NCI-H2029 (cell line): ENCODE data around the gene IRAG1.
A peak's percentile ranks its signal among the peaks of the same experiment; 100 is the strongest.

ENCODE experiments used
- DNase-seq: peaks from one replicate; lab custom pipeline; 2025; lab: John Stamatoyannopoulos, UW

The IRAG1 gene

DNA sequence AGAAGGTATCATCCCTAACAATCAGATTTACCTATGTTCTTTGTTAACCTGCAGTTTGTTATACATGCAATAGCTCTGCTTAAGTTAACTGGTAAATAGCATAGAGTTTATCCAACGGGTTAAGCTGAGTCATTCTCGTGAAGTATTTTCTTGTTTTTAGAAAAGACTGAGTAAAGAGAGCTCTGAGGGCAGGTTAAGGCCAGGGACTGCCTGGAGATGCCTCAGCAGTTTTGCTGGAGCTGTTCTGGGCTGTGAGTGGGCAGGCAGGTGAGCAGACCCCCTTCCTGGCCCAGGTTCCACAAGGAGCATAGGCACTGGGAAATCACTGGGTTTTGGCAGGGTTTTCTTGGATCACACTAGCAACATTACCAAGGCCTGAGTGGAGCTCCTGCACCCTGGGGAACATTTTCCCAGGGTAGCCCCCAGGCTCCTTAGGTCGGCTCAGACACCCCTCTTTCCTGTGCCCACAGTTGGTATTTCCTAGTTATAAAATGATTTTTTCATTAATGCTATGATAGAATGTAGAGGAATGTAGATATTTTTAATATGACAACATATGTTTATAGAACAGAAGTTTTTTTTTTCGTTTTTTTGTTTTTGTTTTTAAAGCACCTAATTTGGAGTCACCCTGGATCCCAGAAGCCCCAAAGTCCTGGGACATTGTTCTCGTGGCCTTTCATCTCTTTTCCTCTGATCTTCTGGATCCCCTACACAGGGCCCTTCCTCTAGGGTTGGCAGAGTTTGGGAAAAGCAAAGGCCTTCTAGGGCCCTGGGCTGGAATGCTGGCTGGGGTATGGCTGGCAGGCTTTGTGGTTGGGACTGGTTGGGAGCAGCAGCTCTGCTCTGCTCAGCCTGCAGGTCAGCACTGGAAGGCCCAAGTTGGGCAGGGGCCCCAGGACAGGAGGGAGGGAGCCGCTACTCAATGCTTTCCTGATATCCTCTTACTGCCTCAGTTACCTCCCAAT, 26.7 kb downstream of the IRAG1 start:
- DNase-seq: no peak

DNA sequence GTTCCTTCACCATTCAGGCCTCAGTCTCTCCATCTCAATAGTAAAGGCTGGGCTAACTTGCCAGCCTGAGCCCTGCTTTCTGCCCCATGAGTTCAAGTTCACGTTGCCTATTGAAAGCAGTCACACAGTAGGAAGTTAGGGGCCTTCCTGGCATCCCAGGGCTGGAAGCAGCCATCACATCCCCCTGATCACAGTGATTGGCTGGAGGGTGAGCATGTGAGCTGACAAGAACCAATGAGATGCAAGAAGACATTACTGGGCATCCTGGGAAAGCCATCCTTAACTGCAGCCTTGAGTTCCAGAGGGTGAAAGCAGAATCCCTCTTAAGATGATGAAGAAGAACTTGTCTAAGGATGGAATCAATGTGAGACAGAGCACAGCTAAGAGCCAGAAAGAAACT, 29.1 kb downstream of the IRAG1 start:
- no peak for DNase-seq

DNA sequence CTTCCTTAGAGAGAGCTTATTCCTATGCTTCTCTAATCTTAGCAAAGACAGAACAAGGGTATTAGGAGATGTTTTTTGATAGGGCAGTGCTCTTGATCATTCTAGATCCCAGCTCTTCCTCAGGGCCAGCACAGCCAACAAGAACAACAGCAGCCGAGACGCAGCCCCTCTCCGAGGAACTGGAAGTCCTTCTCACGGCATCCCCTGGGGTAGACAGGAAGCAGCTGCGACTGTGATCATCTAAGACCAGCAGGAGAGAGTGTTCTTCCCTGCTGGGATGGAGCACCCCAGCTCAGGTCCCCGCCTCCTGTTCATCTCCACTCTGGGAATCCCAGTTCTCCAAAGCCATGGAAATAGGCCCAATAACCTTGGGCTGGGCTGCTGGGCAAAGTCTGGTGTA, 29.6 kb downstream of the IRAG1 start:
- no peak for DNase-seq

DNA sequence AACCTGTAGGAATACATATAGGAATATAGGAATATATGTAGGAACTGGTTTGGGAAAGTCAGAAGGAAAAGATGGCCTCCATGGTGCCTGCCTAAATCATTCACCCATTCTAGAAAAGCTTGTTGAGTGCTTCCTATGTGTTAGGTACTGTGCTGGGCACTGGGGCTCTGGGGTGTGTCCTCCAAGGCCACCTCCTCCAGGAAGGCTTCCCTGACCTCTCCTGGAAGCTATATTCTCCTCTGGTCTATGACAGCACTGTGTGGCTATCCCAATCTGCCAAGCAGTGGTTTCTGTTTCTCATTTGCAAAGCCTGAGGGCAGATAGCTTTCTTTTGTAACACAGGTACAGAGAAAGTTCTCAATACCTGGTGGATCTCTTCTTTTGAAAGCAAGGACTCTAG, 30.2 kb downstream of the IRAG1 start:
- DNase-seq: no peak

DNA sequence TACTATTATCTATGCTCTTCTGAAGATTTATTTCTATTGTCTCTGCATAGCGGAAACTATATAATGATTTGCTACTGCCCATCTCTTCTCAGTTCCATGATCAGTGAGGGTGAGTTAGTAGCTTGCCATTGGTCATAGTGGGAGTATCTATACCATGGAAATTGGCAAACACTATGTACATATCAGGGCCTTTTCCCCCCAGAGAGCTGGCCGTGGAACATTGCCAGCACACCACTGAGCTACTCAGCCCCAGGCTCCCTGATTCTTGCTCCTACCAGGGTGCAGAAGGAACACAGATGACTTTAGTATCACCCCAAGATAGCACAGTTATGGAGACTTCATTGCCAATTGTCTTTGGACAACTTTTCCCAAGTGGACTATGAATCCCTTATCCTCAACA, 33.2 kb downstream of the IRAG1 start:
- DNase-seq: no peak

DNA sequence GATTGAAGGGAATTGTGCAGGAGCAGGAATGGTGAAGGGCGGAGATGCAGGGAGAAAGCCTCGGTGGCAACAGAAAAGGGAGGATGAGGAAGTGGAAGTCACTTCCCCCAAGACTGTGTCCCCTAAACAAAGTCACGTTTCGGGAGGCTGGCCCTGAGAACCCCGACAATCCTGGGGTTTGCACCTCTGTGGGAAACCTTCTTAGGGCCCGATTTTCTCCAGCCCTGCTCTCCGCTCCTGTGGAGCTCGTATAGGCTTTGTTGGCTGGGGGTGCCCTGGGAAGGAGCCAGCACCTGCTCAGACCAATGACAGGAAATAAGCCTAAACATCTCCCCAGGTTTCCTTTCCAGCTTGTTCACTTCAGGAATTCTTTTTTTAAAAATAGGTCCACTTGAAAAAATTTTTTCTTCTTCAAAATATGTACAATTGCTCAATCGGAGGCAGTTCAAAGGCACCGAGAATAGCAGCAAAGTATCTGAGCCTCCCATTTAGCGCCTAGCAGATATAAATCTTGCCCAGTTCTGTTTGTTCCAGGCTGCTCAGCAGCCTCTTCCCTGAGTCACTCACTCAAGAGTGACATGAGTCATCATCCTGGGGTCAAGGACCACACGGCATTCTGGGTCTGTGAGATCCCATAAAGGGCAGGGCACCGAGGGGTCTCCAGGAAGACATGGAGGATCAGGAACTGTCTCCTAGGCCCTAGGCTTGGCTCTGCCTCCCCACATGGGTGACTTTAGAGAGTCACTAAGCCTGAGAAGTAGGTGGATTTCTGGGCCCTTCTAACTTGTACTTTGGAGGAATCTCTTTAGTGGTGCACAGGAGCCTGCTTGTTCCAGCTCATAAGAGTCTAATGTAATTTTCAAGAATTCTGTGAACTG, 34.0 kb downstream of the IRAG1 start:
- peak; percentile 7 for DNase-seq

DNA sequence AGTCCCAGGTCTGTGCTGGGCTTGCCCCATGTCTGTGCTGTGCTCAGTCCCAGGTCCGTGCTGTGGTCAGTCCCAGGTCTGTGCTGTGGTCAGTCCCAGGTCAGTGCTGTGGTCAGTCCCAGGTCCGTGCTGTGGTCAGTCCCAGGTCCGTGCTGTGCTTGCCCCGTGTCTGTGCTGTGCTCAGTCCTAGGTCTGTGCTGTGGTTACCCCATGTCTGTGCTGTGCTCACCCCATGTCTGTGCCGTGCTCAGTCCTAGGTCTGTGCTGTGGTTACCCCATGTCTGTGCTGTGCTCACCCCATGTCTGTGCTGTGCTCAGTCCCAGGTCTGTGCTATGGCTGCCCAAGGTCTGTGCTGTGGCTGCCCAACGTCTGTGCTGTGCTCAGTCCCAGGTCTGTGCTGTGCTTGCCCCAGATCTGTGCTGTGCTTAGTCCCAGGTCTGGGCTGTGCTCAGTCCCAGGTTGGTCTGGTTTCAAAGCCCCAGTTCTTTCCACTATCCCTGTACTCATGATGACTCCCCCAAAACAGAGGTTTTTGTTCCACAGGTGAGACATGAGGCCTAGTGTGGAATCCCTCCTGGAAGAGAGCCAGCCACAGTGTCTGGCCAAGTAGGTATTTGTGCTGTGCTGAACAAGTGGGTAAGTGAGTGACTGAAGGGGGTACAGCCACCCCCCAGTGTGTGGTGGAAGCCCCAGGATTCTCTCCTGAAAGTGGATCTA, 34.8 kb downstream of the IRAG1 start:
- no peak for DNase-seq

DNA sequence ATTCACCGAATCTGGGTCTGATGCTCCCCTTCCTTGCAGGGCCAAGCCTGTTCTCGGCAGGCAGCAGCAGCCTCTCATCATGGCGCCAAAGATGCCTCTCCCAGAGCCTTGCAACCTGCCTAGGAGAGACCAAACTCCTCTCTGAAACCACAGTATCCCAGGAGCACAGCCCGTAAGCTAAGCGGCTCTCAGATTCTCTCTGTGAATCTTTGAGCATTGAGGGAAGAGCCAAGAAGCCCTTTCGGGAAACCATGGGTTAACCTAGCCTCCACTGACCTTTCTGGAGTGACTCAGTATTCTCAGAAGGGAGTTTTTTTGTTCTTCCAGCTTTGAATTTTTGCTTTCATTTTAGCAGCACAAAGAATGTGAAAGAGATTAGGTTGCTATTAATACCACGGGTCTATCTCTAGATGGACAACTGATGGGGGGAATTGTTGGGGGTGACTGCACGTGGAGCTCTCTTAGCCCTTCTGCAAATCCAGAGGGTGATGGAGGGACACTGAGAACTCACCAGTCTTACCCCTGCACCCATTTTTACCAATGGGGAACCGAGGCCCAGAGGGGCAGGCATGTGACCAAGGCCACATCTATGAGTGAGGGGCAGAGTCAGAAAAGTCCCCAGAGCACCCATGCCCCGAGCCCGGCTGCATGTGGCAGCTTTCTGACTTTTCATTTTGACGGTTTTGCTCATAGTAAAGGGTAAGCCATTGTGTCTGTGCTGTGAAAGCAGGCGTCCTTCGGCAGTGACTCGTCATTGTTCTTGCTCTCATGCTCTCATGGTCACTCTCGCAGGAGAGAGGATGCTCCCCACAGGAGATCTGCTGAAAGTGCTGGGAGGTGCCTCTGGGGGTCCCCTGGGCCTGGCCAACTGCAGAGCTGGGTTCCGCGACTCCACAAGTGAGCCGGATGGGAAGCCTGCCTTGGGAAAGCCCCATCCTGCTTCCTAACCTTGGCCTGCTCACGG, 36.0 kb downstream of the IRAG1 start:
- DNase-seq: no peak

DNA sequence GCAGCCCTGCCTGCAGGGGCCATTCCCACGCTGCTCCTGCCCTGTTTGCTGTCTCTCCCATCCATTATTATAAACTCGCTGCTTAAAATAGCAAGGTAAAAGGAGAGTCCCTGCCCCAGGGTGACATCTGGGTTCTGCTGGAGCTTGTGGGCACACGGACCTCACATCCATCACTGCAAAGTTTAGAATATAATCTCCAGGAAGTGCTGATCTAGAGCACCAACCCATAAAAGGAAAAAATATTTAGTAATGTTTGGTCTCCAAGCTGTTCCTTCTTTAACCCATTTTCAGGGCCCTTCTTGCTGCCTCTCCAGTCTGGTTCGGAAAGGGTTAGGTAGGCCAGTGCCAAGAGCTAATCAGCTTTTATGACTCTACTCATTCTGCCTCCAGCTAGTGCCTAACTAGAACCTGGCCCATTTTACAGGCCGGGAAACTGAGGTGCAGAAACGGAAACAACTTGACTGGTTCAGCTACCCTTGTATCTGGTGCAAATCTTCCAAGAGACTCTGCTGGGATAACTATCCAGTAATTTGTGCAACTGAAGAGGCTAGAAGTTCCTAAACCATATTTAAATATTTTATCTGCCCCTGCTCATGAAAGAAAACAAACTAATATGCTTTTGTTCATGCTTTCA, 37.5 kb downstream of the IRAG1 start:
- DNase-seq: no peak

DNA sequence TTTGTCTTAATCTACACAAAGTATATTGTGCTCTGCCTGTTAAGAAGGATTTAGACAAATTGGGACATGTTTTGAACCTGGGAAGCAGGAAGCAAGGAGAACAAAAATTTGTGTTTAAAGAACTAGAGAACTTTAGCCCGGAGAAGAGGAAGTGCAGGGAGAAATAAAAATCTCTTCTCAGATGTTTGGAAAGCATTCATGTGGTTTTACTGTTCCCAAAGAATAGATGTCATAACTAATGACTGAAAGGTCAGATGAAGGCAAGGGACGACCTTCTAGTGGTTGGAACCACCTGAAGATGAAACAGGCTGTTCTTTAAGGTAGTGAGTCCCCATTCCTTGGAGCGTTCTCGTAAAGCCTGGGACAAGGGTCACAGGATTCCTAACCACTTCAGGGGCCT, 38.3 kb downstream of the IRAG1 start:
- no peak for DNase-seq

DNA sequence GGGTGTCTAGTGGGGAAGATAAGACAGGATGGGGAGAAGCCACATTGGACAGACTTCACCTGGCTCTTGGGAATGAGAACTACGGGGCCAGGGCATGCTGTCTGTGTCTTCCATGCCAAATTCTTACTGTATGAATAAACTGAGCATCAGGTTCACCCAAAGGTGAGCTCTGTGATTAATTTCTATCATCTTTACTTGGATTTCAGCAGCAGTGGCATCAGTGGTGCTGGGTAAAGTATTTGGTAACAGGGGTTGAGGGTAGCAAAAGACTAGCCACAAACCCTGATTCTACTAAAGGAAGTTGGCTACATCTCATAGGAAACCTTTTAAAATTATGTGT, 38.8 kb downstream of the IRAG1 start:
- DNase-seq: no peak

DNA sequence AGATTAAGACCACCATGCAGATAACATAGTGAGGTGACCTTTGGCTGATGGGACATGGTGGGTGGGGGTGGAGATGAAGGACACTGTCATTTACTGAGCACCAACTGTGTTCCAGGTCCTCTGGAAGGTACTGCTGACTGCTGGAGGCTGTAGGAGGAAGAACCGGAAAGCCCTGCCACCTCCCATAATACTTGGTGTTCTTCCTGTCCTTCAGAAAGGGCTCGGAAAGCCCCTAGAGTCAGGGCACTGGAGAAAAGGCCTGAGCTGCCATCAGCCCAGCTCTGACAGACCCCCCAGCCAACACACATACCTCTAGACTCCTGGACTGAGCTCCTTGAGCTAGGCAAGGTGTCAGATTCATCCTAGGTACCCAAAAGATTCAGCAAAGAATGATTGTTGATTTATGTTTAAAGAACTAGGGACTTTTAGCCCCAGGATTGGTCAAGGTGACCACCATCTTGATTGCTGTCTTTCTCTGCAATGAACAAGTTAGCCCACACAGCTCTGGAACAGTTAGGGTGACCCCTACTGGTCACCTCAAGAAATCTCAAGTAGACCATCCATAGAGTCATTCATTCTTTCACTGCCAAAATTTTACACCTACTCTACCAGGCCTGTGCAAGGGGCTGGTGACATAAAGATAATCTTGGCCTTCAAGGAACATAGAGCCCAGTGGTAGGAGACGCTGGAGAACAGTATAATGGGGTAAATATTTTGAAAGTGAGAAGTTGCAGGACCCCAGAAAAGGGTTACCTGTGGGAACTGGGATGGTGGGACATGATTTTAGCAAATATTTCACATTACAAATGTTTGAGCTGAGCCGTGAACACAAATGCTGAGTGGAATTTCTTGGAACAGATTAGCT, 39.4 kb downstream of the IRAG1 start:
- no peak for DNase-seq

DNA sequence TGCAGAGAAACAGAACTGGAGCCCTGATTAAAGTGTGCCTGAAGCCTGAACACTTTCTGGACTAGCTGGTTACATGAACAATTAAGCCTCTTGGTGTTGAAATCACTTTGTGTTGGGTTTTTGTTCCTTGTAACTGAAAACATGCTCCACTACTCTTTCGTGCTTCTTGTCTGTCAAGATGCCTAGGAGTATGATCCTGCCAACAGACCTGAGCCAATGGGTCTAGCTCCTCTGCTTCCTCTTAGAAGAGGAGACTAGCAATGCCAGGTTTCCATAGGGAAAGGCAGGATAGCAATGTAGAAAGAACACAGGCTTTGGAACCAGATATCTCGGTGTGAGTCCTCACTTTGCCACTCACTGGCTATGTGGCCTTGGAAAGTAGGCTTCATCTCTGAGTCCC, 40.3 kb downstream of the IRAG1 start:
- DNase-seq: no peak

DNA sequence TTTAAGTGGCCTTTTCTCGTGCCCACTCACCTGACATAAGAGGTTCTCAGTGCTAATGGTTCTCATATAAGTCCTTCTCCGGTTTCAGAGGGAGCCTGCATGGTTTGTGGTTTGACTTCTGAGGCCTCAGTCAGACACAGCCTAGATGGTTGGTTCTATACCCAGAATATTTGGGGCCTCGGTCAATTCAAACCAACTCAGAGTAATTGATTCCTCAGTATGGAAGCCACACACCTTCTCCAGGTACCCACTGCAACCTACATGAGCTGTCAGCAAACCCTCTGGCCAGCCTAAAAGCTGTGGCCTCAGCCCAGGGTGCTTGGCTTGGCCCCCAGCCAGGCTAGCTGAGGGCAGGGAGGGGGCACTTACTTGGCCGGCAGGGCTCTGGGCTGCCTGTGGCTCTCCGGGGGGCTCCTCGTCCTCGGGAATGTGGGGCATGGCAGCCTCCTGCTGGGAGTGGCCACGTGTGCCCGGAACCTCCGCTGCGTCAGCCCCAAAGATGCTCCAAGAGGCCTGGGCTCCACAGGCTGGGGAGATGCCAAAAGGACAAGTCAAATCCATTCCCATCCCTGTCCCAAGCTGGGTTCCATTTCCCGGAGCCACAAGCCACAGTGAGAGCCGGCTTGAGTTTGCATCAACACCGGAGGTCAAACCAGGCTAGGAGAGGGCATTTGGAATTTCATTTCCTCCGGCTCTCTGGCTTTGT, 41.7 kb downstream of the IRAG1 start:
- DNase-seq: peak; percentile 52

DNA sequence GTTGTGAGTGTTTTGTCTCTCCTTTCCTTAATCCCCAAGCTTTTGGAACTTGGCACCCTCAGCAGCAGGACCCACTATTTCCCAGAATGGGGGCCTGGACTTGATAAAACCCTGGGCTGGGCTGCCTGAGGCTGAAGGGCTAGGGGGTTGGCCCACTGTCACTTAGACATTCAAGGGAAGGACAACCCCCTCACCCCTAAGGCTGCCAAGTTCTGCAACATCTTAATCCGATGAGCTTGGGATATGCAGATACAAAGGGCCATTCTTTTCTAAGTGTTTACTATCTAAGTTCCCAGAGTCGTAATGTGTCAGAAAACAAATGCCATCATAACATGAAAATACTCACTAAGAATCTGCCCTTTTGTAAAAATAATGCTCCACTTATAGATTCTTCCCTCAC, 42.9 kb downstream of the IRAG1 start:
- no peak for DNase-seq

DNA sequence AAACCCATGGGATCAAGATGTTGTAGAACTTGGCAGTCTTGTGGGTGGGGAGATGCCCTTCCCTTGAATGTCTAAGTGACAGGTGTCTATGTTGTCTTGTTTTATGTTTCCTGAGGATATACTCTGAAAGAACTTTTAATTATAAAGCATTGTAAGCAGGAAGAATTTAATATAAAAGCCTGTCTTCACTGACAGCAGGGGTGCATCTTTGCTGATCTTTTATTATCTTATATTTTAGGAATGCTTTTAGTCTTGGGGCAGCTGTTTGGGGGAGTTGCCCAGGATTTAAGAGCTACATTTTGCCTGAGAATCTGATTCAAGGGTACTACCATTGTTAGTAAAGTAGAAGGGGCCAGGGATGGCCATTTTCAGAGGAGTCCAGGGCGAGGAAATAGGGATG, 43.4 kb downstream of the IRAG1 start:
- no peak for DNase-seq

DNA sequence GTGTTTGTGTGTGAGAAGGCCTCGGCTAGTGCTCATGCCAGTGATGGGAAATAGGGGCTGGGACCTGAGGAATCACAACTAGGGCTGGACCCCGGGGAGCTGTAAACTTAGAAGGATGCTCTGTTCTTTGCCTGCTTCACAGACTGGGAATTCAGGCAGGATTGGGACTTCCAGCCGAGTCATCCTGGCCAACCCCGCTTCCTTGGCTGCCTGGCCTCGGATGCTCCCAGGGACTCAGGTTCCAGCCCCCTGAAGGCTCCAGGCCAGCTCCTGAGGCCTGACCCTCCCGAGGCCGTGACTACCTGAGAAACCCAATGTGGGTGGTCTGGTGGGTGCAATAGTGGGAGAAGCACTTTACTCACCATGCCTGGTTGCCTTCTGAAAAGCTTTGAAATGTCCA, 44.7 kb downstream of the IRAG1 start:
- DNase-seq: no peak

DNA sequence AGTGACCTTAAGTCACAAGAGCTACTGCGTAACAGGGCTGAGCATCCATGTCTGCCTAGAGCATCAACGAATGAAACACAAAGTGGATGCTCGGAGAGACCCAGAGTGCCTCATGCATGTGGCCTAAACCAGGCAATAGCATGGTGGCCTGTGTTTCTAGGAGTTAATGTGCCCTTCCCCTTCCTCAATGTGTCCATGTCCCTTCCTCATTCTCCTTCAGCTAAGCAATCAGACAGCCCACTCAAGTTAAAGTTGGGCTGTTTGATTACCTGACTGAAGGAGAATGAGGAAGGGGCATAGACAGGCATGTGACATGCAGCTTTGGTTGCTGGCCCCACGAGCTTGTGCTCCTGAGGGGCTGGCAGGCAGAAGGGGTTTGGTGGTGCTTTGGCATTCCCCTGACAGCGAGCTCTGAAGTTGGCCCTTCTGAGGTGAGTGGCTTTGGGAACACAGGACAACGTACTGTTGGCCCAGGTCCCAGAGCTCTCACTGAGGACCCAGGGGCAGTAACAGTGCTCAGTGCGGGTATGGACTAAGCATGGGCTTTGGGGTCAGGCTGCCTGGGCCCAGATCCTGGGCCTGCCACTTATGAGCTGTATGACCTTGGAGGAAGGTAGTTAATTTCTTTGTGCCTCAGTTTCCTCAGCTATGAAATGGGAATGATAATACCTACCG, 46.7 kb downstream of the IRAG1 start:
- peak; percentile 8 for DNase-seq

DNA sequence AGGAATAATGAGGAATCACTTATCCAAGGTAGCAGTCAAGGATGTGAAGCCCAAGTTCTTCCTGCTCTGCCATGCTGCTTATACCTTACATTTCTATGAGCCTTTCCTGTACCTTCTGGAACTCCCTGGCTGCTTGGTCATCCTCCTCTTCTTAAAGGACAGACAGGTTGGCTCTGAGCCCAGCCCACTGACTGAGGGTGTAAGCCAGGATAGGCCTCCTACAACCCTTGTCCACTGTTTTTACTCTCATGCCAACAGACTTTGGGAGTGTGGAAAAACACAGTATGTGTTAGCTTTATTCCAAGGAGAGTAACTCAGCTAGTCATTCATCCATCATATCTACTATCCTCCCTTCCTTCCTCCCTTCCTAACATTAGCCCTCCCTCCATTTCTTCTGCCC, 47.5 kb downstream of the IRAG1 start:
- peak; percentile 26 for DNase-seq
